HG03354 (cell line): ENCODE measurements around the gene MGAT1.
A peak's percentile ranks its signal among the peaks of the same experiment; 100 is the strongest.

Experiments used
- ATAC-seq: cut with Tn5 transposase; IDR thresholded peaks from one replicate; pipeline ENCODE4 v1.9.1; 2021; ENCODE audit warnings: mild to moderate bottlenecking; ENCODE audit not compliant: unreplicated experiment, poor library complexity, severe bottlenecking

Gene MGAT1

GRCh38 chr5:180824630-180825476 is 22.2 kb upstream of the MGAT1 start:
- no peak for ATAC-seq

DNA sequence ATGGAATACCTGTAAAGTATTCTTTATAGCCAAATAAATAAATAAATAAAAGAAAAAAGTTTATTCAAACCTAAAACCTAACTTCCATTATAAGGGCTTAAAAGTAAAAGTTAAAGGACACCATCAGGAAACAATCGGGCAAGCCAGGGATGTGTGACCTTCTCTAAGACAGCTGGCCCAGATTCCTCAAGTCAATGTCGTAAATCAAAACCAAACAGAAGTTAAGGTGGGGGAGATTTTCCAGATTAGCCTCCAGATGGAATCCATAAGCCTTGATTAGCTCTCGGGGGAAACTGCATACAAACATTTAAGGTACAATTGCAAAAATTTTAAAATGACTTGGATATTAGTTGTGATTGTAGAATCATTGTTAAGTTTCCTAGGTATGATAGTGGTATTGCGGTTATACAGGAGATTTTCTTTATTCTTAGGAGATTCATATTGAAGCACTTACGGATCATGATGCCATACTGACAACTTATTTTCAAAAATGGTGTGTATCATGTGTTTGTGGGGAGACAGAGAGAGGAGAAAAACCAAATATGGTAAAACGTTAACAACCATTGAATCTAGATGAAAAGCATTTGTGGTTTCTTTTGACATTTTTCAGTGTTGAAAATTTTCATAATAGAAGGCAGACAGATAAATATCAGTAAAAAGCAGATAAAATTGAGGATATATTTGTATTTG is 21.5 kb upstream of the MGAT1 start:
- no peak for ATAC-seq

GRCh38 chr5:180823346-180823745 is 20.7 kb upstream of the MGAT1 start:
- ATAC-seq: no peak

DNA sequence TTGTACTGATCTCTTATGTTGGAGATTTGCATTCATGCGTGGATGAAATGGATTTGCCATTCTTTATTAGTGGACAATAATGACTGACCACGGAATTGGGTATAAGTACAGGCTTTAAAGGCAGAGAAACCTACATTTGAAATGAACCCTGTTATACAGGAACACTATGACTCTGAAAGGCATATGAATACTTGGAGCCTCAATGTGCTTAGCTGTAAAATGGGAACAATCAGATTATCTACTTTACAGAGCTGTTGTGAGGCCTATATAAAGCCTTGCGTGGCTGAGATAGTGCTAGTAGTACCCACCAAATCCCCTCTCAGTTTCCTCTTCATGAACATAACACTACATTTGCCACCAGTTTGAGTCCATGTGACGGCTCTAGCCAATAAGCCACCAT is 18.9 kb upstream of the MGAT1 start:
- ATAC-seq: no peak

DNA sequence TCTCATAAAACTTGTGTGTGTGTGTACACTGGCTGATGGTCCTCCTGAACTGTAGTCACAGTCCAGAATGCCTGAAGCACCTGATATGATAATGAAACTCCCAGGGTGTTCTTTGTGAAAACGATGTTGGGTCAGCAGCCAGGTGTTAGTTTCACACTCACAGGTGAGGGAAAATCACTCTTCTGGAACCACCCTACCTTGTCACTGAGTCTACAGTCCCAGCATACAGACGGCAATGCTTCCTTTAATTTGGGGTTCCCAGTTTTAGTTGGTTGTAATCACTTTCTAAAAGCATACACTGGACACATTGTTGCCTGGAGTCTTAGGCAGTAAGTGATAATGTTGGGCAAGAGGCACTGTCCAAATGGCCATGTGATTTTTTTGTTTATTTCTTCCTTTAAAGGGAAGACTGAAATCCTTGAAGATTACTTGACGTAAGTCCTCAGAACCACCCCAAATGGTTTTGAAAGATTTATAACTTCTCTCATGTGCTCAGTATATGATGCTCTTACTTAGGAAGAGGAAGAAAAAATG is 18.2 kb upstream of the MGAT1 start:
- ATAC-seq: peak; percentile 83

- ATAC-seq: no peak
These were observed 16.2 kb upstream of the MGAT1 start for GRCh38 chr5:180818677-180819341.

DNA sequence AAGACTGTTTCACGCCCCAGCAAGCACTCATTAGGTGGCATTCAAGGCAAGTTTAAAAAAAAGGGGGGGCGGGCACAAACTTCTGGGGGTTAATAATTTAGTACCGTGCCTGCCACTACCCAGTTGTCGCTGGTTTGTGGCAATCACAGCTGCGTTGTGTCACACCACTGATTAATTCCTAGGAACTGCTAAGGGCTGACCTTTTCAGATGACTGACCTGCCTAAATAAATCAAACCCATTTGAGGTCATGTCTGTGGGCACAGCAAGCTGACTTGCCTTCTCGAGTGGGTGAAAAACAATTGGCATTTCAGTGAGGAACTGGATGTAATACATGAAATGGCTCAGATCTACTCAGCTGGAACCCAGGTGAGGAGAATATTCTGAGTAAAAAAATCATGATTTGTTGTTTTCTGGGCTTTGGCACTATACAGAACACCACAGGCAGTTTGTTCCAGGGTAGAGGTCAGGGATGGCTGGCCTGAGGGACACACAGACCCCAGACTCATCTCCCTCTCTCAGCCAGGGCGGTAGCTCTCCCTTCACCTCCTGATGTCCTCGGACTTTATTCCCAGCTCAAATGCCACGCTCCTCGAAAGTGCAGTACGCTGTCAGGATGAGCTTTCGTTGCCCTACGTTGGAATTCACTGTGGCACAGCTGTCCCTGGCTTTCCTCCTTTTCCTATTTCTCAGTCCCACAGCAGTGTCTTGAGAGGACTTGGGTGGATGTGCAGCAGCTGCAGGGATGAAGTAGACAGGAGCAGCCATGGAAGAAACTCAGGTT is 15.5 kb upstream of the MGAT1 start:
- ATAC-seq: no peak

DNA sequence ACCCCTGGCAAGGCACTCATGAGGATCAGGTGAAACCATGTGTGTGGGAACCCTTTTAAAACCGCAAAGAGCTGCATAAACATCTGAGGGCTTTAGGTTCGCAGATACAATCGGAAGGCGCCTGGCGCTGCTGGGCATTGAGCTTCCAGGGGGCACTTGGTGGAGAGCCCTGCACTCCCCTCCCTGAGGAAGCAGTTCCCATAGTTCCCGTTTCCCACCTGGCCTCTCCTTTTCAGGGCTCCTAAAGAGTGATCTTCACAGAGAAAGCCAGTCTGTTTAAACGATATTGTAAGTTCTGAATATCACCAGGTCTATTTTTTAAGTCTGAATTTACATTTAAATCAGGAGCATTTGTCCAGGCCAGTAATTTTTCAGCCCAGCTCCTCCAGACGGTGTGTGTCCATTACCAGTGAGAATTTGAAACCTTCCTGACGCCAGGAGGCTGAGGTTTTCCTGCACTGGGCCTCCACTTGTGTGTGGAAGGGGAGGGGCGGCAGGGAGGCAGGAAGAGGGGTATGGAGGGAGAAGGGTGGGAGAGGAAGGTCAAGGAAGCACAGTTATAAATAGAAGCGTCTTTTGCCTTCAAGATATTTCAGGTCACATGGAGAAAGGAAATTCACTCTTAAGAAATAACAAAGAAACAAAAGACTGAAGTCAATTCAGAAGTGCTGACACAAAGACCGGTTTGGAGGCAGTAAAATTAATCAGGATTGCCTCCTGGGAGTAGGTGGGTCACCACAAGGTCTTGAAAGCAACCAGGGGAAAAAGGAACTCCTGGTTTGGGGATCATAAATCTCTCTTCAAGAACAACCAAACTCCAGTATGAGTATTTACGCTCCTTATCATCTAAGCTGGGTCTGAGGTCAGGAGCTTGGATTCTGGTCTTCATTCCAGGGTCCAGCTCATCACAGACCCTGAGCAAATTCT is 14.3 kb upstream of the MGAT1 start:
- peak; percentile 39 for ATAC-seq

DNA sequence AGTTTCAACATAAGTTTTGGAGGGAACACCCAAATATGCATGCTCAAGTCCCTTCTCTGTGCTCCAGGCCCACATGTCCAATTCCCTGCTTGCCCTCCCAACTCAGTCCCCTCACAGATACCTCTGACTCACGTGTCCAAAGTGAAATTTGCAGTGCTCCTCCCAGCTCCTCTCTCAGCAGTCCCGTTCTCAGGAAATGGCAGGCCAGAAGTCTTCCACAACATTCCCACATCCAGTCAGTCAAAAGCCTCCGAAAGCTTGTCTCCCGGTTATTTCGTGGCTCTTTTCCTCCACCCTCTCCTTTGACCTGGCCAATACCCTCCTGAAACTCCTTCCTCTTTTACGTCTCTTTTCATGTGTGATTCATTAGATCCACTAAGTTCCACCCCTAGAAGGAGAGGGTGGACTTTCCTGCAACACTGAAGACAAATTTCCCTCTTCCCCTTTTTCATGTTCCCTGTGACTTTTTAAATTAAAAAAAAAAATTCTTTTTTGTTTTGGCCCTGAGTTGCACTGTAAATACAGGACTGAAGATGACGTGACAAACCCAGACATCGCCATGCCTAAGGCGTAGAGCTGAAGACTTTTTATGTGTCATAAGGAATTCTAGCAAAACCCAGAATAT is 12.8 kb upstream of the MGAT1 start:
- ATAC-seq: no peak

GRCh38 chr5:180813420-180813819 is 10.8 kb upstream of the MGAT1 start:
- ATAC-seq: no peak

- ATAC-seq: no peak
These were observed 9.1 kb upstream of the MGAT1 start for GRCh38 chr5:180811623-180812124.

DNA sequence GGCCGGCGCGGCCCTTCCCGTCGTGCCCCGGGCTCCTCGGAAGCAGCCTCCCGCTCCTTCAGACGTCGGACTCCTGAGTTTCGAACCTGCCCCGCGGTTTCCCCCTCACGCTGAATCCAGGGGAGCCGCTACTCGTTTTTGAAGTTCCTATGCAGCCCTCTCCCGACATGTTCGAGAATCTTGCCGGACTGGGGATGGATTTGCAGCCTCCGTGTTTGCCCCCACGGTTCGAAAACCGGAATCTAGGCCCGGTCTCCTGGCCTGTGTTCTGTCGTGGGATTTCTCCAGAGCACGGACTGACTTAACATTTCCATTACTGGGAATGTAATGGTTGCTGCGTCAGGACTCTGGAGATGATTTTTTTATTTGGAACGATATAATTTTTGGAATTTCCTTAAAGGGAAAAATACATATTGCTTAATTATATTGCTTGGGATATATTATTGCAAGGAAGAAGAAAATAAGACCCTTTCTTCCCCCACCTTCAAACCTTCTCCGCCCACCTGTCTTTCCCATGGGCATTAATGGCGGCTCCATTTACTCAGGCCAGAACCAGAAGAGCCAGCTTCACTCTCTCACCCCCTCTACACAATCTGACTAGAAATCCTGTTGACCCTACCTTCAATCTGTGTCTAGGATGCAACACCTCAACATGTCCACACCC is 8.5 kb upstream of the MGAT1 start:
- no peak for ATAC-seq

GRCh38 chr5:180810210-180810958 is 7.8 kb upstream of the MGAT1 start:
- ATAC-seq: peak; percentile 75

- peak; percentile 71 for ATAC-seq
These were observed 7.0 kb upstream of the MGAT1 start for GRCh38 chr5:180809403-180810209.

DNA sequence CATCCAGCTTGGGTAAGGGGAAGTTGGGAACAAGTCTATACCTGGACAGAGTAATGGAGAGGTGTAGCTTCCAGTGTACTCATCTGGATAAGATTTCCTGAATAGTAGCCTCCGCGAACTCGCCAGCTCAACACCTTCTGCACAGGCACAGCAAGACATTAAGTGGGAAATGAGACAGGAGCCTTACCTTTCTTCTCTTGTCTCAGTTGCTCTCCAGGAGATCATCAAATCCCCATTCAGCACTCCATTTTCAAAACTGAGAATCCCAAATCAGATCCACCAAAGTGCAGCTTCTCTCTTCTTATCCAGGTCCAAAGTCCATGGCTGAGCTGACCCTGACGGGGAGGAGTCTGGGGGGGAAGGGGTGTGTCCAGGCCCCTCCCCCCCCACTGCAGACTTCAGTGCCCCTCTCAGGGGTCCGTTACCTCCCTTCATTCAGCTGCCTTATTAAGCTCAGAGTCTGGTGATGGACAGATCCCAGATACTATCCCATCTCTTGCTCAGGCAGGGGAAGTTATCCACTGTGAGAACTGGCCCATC is 5.9 kb upstream of the MGAT1 start:
- no peak for ATAC-seq
